Neuronal stem cell (in vitro differentiated cells): ENCODE results near the gene NABP2.
"Not testable (repeated sequence)": the region's sequence is repeated elsewhere in the genome, so short reads cannot be mapped to it uniquely, and the experiment has no call there.

ENCODE experiments used
- DNase-seq: peaks from one replicate; pipeline ENCODE4 v3.0.0-alpha.2; 2013; ENCODE audit warnings: low spot score
- H2AFZ ChIP-seq: one replicate; pipeline ENCODE4 v1.6.1; 2013; ENCODE audit warnings: mild to moderate bottlenecking, low read length, inconsistent platforms
- H2AK5ac ChIP-seq: 2 replicates; pipeline ENCODE4 v1.6.1; 2013; ENCODE audit warnings: low read depth, mild to moderate bottlenecking, inconsistent platforms, low read length, moderate library complexity, mixed read lengths
- H2BK120ac ChIP-seq: 2 replicates; pipeline ENCODE4 v1.6.1; 2013; ENCODE audit warnings: low read depth, mild to moderate bottlenecking, inconsistent platforms, low read length, moderate library complexity, mixed read lengths
- H2BK12ac ChIP-seq: one replicate; pipeline ENCODE4 v1.6.1; 2013; ENCODE audit warnings: low read length, inconsistent platforms
- H2BK15ac ChIP-seq: 2 replicates; pipeline ENCODE4 v1.6.1; 2013; ENCODE audit warnings: mild to moderate bottlenecking, low read length, inconsistent platforms, mixed read lengths
- H2BK5ac ChIP-seq: one replicate; pipeline ENCODE4 v1.6.1; 2013; ENCODE audit warnings: inconsistent platforms, mild to moderate bottlenecking, low read length, moderate library complexity
- H3K14ac ChIP-seq: one replicate; pipeline ENCODE4 v1.6.1; 2013; ENCODE audit warnings: low read length, inconsistent platforms
- H3K18ac ChIP-seq: 2 replicates; pipeline ENCODE4 v1.6.1; 2013; ENCODE audit warnings: low read length, inconsistent platforms
- H3K23ac ChIP-seq: 2 replicates; pipeline ENCODE4 v1.6.1; 2013; ENCODE audit warnings: low read depth, mild to moderate bottlenecking, mixed read lengths, low read length, inconsistent platforms; ENCODE audit not compliant: poor library complexity
- H3K27ac ChIP-seq: replicated peaks from 3 replicates; pipeline ENCODE4 v1.5.1; 2013; ENCODE audit warnings: low read length, inconsistent platforms
- H3K27me3 ChIP-seq, 3 experiments: 2 replicates each; pipeline ENCODE4 v1.6.1; 2013; ENCODE audit warnings: low read length in 3 of 3, mild to moderate bottlenecking in 2 of 3, inconsistent platforms in 1 of 3, low read depth in 1 of 3, mixed read lengths in 1 of 3, moderate library complexity in 1 of 3; ENCODE audit not compliant: control insufficient read depth in 3 of 3, insufficient read depth in 3 of 3
- H3K36me3 ChIP-seq, 2 donors: replicated peaks in 1 of 2; 2 replicates each; pipeline ENCODE4 v1.6.1; 2013; ENCODE audit warnings: low read length in 2 of 2; ENCODE audit not compliant: control insufficient read depth in 2 of 2, insufficient read depth in 2 of 2
- H3K4ac ChIP-seq: 2 replicates; pipeline ENCODE4 v1.6.1; 2013; ENCODE audit warnings: inconsistent platforms, mild to moderate bottlenecking, low read length, moderate library complexity
- H3K4me1 ChIP-seq, 2 donors: 1 replicate in 1 of 2; 2 replicates in 1 of 2; pipeline ENCODE4 v1.6.1; 2013; ENCODE audit warnings: low read length in 2 of 2, low read depth in 1 of 2; ENCODE audit not compliant: control insufficient read depth in 2 of 2, insufficient read depth in 1 of 2
- H3K4me2 ChIP-seq: one replicate; pipeline ENCODE4 v1.6.1; 2013; ENCODE audit warnings: mild to moderate bottlenecking, low read length, inconsistent platforms; ENCODE audit not compliant: insufficient read depth, poor library complexity, severe bottlenecking
- H3K4me3 ChIP-seq, 2 donors: 2 replicates each; pipeline ENCODE4 v1.5.1; 2013; ENCODE audit warnings: low read length in 2 of 2, mild to moderate bottlenecking in 2 of 2, inconsistent platforms in 1 of 2, moderate library complexity in 1 of 2
- H3K79me1 ChIP-seq: one replicate; pipeline ENCODE4 v1.6.1; 2013; ENCODE audit warnings: low read depth, mild to moderate bottlenecking, inconsistent platforms, low read length, moderate library complexity
- H3K9ac ChIP-seq: one replicate; pipeline ENCODE4 v1.6.1; 2013; ENCODE audit warnings: mild to moderate bottlenecking, low read depth, low read length, inconsistent platforms; ENCODE audit not compliant: poor library complexity
- H3K9me3 ChIP-seq, 2 donors: replicated peaks in 1 of 2; 2 replicates each; pipeline versions ENCODE3 to v1.6.1; 2013; ENCODE audit warnings: low read length in 2 of 2, mild to moderate bottlenecking in 2 of 2, inconsistent platforms in 1 of 2, low read depth in 1 of 2, mixed read lengths in 1 of 2, moderate library complexity in 1 of 2; ENCODE audit not compliant: control insufficient read depth in 2 of 2, insufficient read depth in 1 of 2
- H4K8ac ChIP-seq: one replicate; pipeline ENCODE4 v1.6.1; 2013; ENCODE audit warnings: low read depth, mild to moderate bottlenecking, inconsistent platforms, low read length, moderate library complexity
- H4K91ac ChIP-seq: one replicate; pipeline ENCODE4 v1.6.1; 2013; ENCODE audit warnings: low read length, low read depth, mild to moderate bottlenecking, inconsistent platforms; ENCODE audit not compliant: poor library complexity
- WGBS, 2 donors: extraction: QIAGEN DNeasy Blood & Tissue Kit; methylation state at CpG; one replicate each; pipeline ENCODE4 v1.1.7; 2013; ENCODE audit warnings: missing lambda C conversion rate in 2 of 2, mixed read lengths in 1 of 2; ENCODE audit not compliant: insufficient read length in 2 of 2, insufficient replicate concordance in 1 of 2; ENCODE audit errors: extremely low coverage in 2 of 2; 5-methylcytosine and 5-hydroxymethylcytosine counted together

NABP2 gene

DNA sequence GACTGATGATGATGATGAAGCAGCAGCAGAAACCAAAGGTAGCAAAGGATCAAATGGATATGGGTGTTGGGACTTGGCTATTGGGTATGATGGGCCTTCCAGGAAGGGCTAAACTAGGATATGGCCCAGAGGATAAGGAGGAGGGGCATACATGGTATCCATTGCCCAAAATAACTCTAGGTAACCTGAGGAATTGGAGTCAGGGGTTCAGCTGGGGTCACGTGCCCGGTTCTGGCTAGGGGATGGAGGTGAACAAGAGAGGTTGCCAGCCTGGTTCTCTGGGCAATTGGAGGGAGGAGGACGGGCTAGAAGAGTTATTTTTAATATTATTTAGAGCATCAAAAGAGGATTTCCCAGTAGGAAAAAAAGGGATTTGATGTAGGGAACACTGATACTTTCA, 36.8 kb downstream of the NABP2 start:
- Histone ChIP-seq H2BK5ac (no peak overlapping the region), H3K27me3 (no peaks in the 10 kb centered on the region), H3K9me3 (no peaks in the 10 kb centered on the region), H2BK12ac (no peak overlapping the region), H3K27ac (no peak overlapping the region), H3K9ac (no peak overlapping the region), H3K4ac (no peak overlapping the region), H4K8ac (no peak overlapping the region), H3K18ac (no peak overlapping the region), H3K36me3 (peaks cover 7 to 14% of the 10 kb centered on the region in 2 donors), H2BK15ac (no peak overlapping the region), H3K4me2 (no peak overlapping the region), H4K91ac (no peak overlapping the region), H2AFZ (no peak overlapping the region), H3K14ac (no peak overlapping the region), H2AK5ac (no peak overlapping the region), H2BK120ac (no peak overlapping the region), H3K23ac (no peak overlapping the region), H3K79me1 (peaks cover 10% of the 10 kb centered on the region), H3K4me1 (peaks cover 8 to 12% of the 10 kb centered on the region in 2 donors), H3K4me3 (no peak overlapping the region)
- no CpG with 5 or more reads among the region's 3 CpGs for WGBS, 2 donors
- DNase-seq: no peak

GRCh38 chr12:56261503-56262232, 37.5 kb downstream of the NABP2 start:
- Histone ChIP-seq H2BK120ac (no peak overlapping the region), H3K36me3 (peaks cover 4 to 6% of the 10 kb centered on the region in 2 donors), H3K18ac (no peak overlapping the region), H4K91ac (no peak overlapping the region), H2AFZ (no peak overlapping the region), H3K4ac (no peak overlapping the region), H3K4me2 (no peak overlapping the region), H2BK5ac (no peak overlapping the region), H2BK12ac (no peak overlapping the region), H3K27me3 (no peaks in the 10 kb centered on the region), H3K4me3 (no peak overlapping the region), H3K4me1 (peaks cover 9 to 13% of the 10 kb centered on the region in 2 donors), H3K14ac (no peak overlapping the region), H3K23ac (no peak overlapping the region), H3K27ac (no peak overlapping the region), H2AK5ac (no peak overlapping the region), H3K9ac (no peak overlapping the region), H3K79me1 (peaks cover 8% of the 10 kb centered on the region), H4K8ac (no peak overlapping the region), H2BK15ac (no peak overlapping the region), H3K9me3 (no peaks in the 10 kb centered on the region)
- DNase-seq: no peak
- WGBS, 2 donors: no CpG with 5 or more reads among the region's 5 CpGs

DNA sequence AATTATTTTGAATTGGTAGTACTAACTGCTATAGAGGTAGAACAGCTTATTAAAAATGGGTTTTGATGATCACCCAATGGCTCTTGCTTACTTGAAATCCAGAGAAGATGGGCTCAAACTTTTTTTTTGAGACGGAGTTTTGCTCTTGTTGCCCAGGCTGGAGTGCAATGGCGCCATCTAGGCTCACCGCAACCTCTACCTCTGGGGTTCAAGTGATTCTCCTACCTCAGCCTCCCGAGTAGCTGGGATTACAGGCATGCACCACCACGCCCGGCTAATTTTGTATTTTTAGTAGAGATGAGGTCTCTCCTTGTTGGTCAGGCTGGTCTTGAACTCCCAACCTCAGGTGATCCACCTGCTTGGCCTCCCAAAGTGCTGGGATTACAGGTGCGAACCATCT, 38.8 kb downstream of the NABP2 start:
- not testable (repeated sequence) for H2AK5ac ChIP-seq, H2BK5ac ChIP-seq, H3K4ac ChIP-seq, H3K36me3 ChIP-seq, H3K9me3 ChIP-seq, H4K91ac ChIP-seq, H3K27me3 ChIP-seq, H3K9ac ChIP-seq, H2BK120ac ChIP-seq, H4K8ac ChIP-seq, H3K18ac ChIP-seq, H3K27ac ChIP-seq, H3K23ac ChIP-seq, DNase-seq, H3K4me3 ChIP-seq, H2BK12ac ChIP-seq, H3K14ac ChIP-seq, H3K79me1 ChIP-seq, H2BK15ac ChIP-seq, H3K4me2 ChIP-seq, H2AFZ ChIP-seq
- peaks cover 8 to 11% of the 10 kb centered on the region in 2 donors for H3K4me1 ChIP-seq
- no CpG with 5 or more reads among the region's 7 CpGs for WGBS, 2 donors

- not testable (repeated sequence) for H3K9ac ChIP-seq, DNase-seq, H3K18ac ChIP-seq, H4K8ac ChIP-seq, H3K23ac ChIP-seq, H3K27me3 ChIP-seq, H3K4me1 ChIP-seq, H3K79me1 ChIP-seq, H3K14ac ChIP-seq, H2BK12ac ChIP-seq, H2AK5ac ChIP-seq, H3K4ac ChIP-seq, H4K91ac ChIP-seq, H2BK120ac ChIP-seq, H3K9me3 ChIP-seq
- peak overlapping the region; percentile 79 to 90 for H3K4me3 ChIP-seq
- peak overlapping the region; percentile 70 for H2BK5ac ChIP-seq
- H2BK15ac ChIP-seq: peak overlapping the region; percentile 82
- H3K4me2 ChIP-seq: peak overlapping the region; percentile 67
- WGBS, 2 donors: no CpG with 5 or more reads among the region's 16 CpGs
- H3K27ac ChIP-seq: peak overlapping the region; percentile 98
- peak overlapping the region; percentile 100 for H2AFZ ChIP-seq
- peaks cover 13 to 28% of the 10 kb centered on the region in 2 donors for H3K36me3 ChIP-seq
These were observed 42.0 kb downstream of the NABP2 start for GRCh38 chr12:56266068-56266692.
